C4-2B (cell line): Measurements from ENCODE around the gene PRM3.

Experiments used
- ZFX ChIP-seq: fragments of 450-650 bp; IDR thresholded peaks from 2 replicates; pipeline ENCODE4 v1.6.1; 2017
- TF ChIP-seq, protein P1 (sequence below): fragments of 450-650 bp; conservative IDR thresholded peaks from 2 replicates; pipeline ENCODE4 v1.5.1; 2017; ENCODE audit warnings: mild to moderate bottlenecking

GRCh38 chr16:11289202-11289601 lies 15.8 kb upstream of the PRM3 start:
- TF ChIP-seq, protein P1, sequence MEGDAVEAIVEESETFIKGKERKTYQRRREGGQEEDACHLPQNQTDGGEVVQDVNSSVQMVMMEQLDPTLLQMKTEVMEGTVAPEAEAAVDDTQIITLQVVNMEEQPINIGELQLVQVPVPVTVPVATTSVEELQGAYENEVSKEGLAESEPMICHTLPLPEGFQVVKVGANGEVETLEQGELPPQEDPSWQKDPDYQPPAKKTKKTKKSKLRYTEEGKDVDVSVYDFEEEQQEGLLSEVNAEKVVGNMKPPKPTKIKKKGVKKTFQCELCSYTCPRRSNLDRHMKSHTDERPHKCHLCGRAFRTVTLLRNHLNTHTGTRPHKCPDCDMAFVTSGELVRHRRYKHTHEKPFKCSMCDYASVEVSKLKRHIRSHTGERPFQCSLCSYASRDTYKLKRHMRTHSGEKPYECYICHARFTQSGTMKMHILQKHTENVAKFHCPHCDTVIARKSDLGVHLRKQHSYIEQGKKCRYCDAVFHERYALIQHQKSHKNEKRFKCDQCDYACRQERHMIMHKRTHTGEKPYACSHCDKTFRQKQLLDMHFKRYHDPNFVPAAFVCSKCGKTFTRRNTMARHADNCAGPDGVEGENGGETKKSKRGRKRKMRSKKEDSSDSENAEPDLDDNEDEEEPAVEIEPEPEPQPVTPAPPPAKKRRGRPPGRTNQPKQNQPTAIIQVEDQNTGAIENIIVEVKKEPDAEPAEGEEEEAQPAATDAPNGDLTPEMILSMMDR = no peak
- no peak for TF ChIP-seq ZFX
